ENCODE measurements around the gene OTUB1. TPM values are rescaled to one million over a fixed set of nuclear protein-coding genes. Genes with fewer than 3 reads are reported as not detected.

The OTUB1 gene
- polyA plus RNA-seq, 1 donor (not counting 4 experiments of a cell fraction or from before 2014, with no cell fraction given), result 106 TPM

- no peak overlapping the region for H3K27ac ChIP-seq (ENCODE audit: control insufficient read depth, insufficient read depth, low read length)
- no peak overlapping the region for H2AFZ ChIP-seq (ENCODE audit: control insufficient read depth, low read length)
- no peaks in the 10 kb centered on the region for H3K4me1 ChIP-seq (ENCODE audit: control insufficient read depth, extremely low read depth, insufficient read depth, low read length)
- DNase-seq (ENCODE audit: low read depth, low spot score), result no peak
- peaks cover 3% of the 10 kb centered on the region for H4K20me1 ChIP-seq (ENCODE audit: control insufficient read depth, extremely low read depth, insufficient read depth, low read length)
- no peaks in the 10 kb centered on the region for H3K9me1 ChIP-seq (ENCODE audit: control insufficient read depth, extremely low read depth, insufficient read depth, low read length)
- H3K36me3 ChIP-seq (ENCODE audit: control insufficient read depth in 2 of 2, extremely low read depth in 1 of 2, insufficient read depth in 2 of 2, low read length in 2 of 2), result no peaks in the 10 kb centered on the region
- H3K27me3 ChIP-seq (ENCODE audit: control insufficient read depth, extremely low read depth, insufficient read depth, low read length), result peaks cover 28% of the 10 kb centered on the region
- TF ChIP-seq EZH2 (IDR thresholded peaks at IDR 0.05; ENCODE audit: low read length) (no peak), CTCF (optimal IDR thresholded peaks at IDR 0.05 in 1 of 3, IDR thresholded peaks at IDR 0.05 in 1 of 3, conservative IDR thresholded peaks at IDR 0.05 in 1 of 3; ENCODE audit: extremely low read depth in 1 of 3, insufficient read depth in 2 of 3, low read length in 3 of 3) (no peak)
- H3K79me2 ChIP-seq (ENCODE audit: control insufficient read depth, insufficient read depth, low read length), result no peaks in the 10 kb centered on the region
- dilution Hi-C loops (cut with MboI; ENCODE audit: extremely low pct_ligation_motif_present, low sequenced_read_pairs), result no loop called here
- FAIRE-seq, result no peak
- H3K4me2 ChIP-seq (ENCODE audit: control insufficient read depth, extremely low read depth, insufficient read depth, low read depth, low read length), result no peak overlapping the region
- H3K4me3 ChIP-seq (ENCODE audit: control insufficient read depth in 2 of 3, extremely low read depth in 1 of 3, insufficient read depth in 2 of 3, low read depth in 1 of 3, low read length in 3 of 3), result no peak overlapping the region
- no peak overlapping the region for H3K9ac ChIP-seq (ENCODE audit: control insufficient read depth, extremely low read depth, insufficient read depth, low read length)
- no peaks in the 10 kb centered on the region for H3K9me3 ChIP-seq (ENCODE audit: control insufficient read depth, low read depth, low read length)
These were observed 41.6 kb downstream of the OTUB1 start for GRCh38 chr11:64027651-64028397.

GRCh38 chr11:64028398-64029115, 42.3 kb downstream of the OTUB1 start:
- H2AFZ ChIP-seq (ENCODE audit: control insufficient read depth, low read length), result no peak overlapping the region
- H3K9me1 ChIP-seq (ENCODE audit: control insufficient read depth, extremely low read depth, insufficient read depth, low read length), result no peaks in the 10 kb centered on the region
- no peaks in the 10 kb centered on the region for H3K79me2 ChIP-seq (ENCODE audit: control insufficient read depth, insufficient read depth, low read length)
- dilution Hi-C loops (cut with MboI; ENCODE audit: extremely low pct_ligation_motif_present, low sequenced_read_pairs), result no loop called here
- DNase-seq (ENCODE audit: low read depth, low spot score), result no peak
- no peak overlapping the region for H3K4me3 ChIP-seq (ENCODE audit: control insufficient read depth in 2 of 3, extremely low read depth in 1 of 3, insufficient read depth in 2 of 3, low read depth in 1 of 3, low read length in 3 of 3)
- FAIRE-seq, result no peak
- no peak overlapping the region for H3K9ac ChIP-seq (ENCODE audit: control insufficient read depth, extremely low read depth, insufficient read depth, low read length)
- TF ChIP-seq EZH2 (IDR thresholded peaks at IDR 0.05; ENCODE audit: low read length) (no peak), CTCF (optimal IDR thresholded peaks at IDR 0.05 in 1 of 3, IDR thresholded peaks at IDR 0.05 in 1 of 3, conservative IDR thresholded peaks at IDR 0.05 in 1 of 3; ENCODE audit: extremely low read depth in 1 of 3, insufficient read depth in 2 of 3, low read length in 3 of 3) (no peak)
- no peak overlapping the region for H3K4me2 ChIP-seq (ENCODE audit: control insufficient read depth, extremely low read depth, insufficient read depth, low read depth, low read length)
- no peaks in the 10 kb centered on the region for H3K4me1 ChIP-seq (ENCODE audit: control insufficient read depth, extremely low read depth, insufficient read depth, low read length)
- no peaks in the 10 kb centered on the region for H3K36me3 ChIP-seq (ENCODE audit: control insufficient read depth in 2 of 2, extremely low read depth in 1 of 2, insufficient read depth in 2 of 2, low read length in 2 of 2)
- H4K20me1 ChIP-seq (ENCODE audit: control insufficient read depth, extremely low read depth, insufficient read depth, low read length), result peaks cover 3% of the 10 kb centered on the region
- peaks cover 32% of the 10 kb centered on the region for H3K27me3 ChIP-seq (ENCODE audit: control insufficient read depth, extremely low read depth, insufficient read depth, low read length)
- no peak overlapping the region for H3K27ac ChIP-seq (ENCODE audit: control insufficient read depth, insufficient read depth, low read length)
- no peaks in the 10 kb centered on the region for H3K9me3 ChIP-seq (ENCODE audit: control insufficient read depth, low read depth, low read length)
